H9 (cell line): ENCODE measurements around the gene C1orf74. TPM values are rescaled to one million over a fixed set of nuclear protein-coding genes. Genes with fewer than 3 reads are reported as not detected.

Experiments
- DNase-seq: peaks from one replicate; pipeline ENCODE4 v3.0.0-alpha.2; 2017
- H2AFZ ChIP-seq: one replicate; pipeline ENCODE4 v1.6.1; 2013; ENCODE audit warnings: mild to moderate bottlenecking, low read length, control low read depth, moderate library complexity
- H2AK5ac ChIP-seq: 2 replicates; pipeline ENCODE4 v1.6.1; 2013; ENCODE audit warnings: low read length, control low read depth, mixed read lengths; ENCODE audit not compliant: insufficient read length
- H2BK120ac ChIP-seq: one replicate; pipeline ENCODE4 v1.6.1; 2013; ENCODE audit warnings: low read depth, mild to moderate bottlenecking, low read length, control low read depth, inconsistent platforms; ENCODE audit not compliant: poor library complexity, severe bottlenecking
- H2BK12ac ChIP-seq: 2 replicates; pipeline ENCODE4 v1.6.1; 2013; ENCODE audit warnings: low read length, control low read depth, mixed read lengths, low read depth; ENCODE audit not compliant: insufficient read length
- H2BK15ac ChIP-seq: 2 replicates; pipeline ENCODE4 v1.6.1; 2013; ENCODE audit warnings: low read depth, low read length, control low read depth
- H2BK20ac ChIP-seq: one replicate; pipeline ENCODE4 v1.6.1; 2013; ENCODE audit warnings: low read depth, mild to moderate bottlenecking, low read length, control low read depth, inconsistent platforms; ENCODE audit not compliant: poor library complexity, severe bottlenecking
- H2BK5ac ChIP-seq: 2 replicates; pipeline ENCODE4 v1.6.1; 2013; ENCODE audit warnings: low read length, control low read depth, mixed read lengths; ENCODE audit not compliant: insufficient read length
- H3K14ac ChIP-seq: 2 replicates; pipeline ENCODE4 v1.6.1; 2013; ENCODE audit warnings: low read length, control low read depth; ENCODE audit not compliant: insufficient read depth
- H3K18ac ChIP-seq: 2 replicates; pipeline ENCODE4 v1.6.1; 2013; ENCODE audit warnings: low read depth, mild to moderate bottlenecking, mixed read lengths, low read length, control low read depth; ENCODE audit not compliant: insufficient read length
- H3K23ac ChIP-seq: 2 replicates; pipeline ENCODE4 v1.6.1; 2013; ENCODE audit warnings: low read length, control low read depth, mixed read lengths, low read depth; ENCODE audit not compliant: insufficient read length
- H3K23me2 ChIP-seq: 2 replicates; pipeline ENCODE4 v1.6.1; 2013; ENCODE audit warnings: low read depth, mild to moderate bottlenecking, mixed read lengths, low read length, control low read depth; ENCODE audit not compliant: insufficient read length, poor library complexity, severe bottlenecking
- H3K27ac ChIP-seq: 2 replicates; pipeline ENCODE4 v1.5.1; 2013; ENCODE audit warnings: low read length, control low read depth, mixed read lengths, low read depth; ENCODE audit not compliant: insufficient read length
- H3K27me3 ChIP-seq: 2 replicates; pipeline ENCODE4 v1.6.1; 2013; ENCODE audit warnings: low read length, control low read depth, inconsistent platforms; ENCODE audit not compliant: insufficient read depth
- H3K4ac ChIP-seq: 2 replicates; pipeline ENCODE4 v1.6.1; 2013; ENCODE audit warnings: low read depth, mild to moderate bottlenecking, control low read depth, inconsistent platforms, low read length, moderate library complexity
- H3K4me1 ChIP-seq: 2 replicates; pipeline ENCODE4 v1.6.1; 2013; ENCODE audit warnings: low read length, control low read depth, inconsistent platforms; ENCODE audit not compliant: insufficient read depth
- H3K4me2 ChIP-seq: 2 replicates; pipeline ENCODE4 v1.6.1; 2013; ENCODE audit warnings: low read length, control low read depth, mixed read lengths; ENCODE audit not compliant: insufficient read length, insufficient read depth
- H3K56ac ChIP-seq: 2 replicates; pipeline ENCODE4 v1.6.1; 2013; ENCODE audit warnings: low read depth, mild to moderate bottlenecking, mixed read lengths, low read length, control low read depth; ENCODE audit not compliant: insufficient read length
- H3K79me1 ChIP-seq: 2 replicates; pipeline ENCODE4 v1.6.1; 2013; ENCODE audit warnings: low read depth, mild to moderate bottlenecking, moderate library complexity, low read length, control low read depth, inconsistent platforms; ENCODE audit not compliant: insufficient read depth, poor library complexity, severe bottlenecking
- H3K79me2 ChIP-seq: 2 replicates; pipeline ENCODE4 v1.6.1; 2013; ENCODE audit warnings: low read length, control low read depth, inconsistent platforms; ENCODE audit not compliant: insufficient read depth
- H3K9ac ChIP-seq: 2 replicates; pipeline ENCODE4 v1.6.1; 2013; ENCODE audit warnings: low read length, control low read depth, mixed read lengths; ENCODE audit not compliant: insufficient read length; ENCODE audit errors: extremely low read depth
- H3K9me3 ChIP-seq: one replicate; pipeline ENCODE4 v1.6.1; 2013; ENCODE audit warnings: low read depth, low read length, inconsistent platforms; ENCODE audit not compliant: control insufficient read depth
- H3T11ph ChIP-seq: one replicate; pipeline ENCODE4 v1.6.1; 2013; ENCODE audit warnings: mild to moderate bottlenecking, low read length, control low read depth, inconsistent platforms
- H4K20me1 ChIP-seq: one replicate; pipeline ENCODE4 v1.6.1; 2013; ENCODE audit not compliant: control insufficient read depth, insufficient read length, insufficient read depth
- H4K5ac ChIP-seq: 2 replicates; pipeline ENCODE4 v1.6.1; 2013; ENCODE audit warnings: low read depth, mild to moderate bottlenecking, mixed read lengths, low read length, control low read depth; ENCODE audit not compliant: insufficient read length
- H4K8ac ChIP-seq: replicated peaks from 2 replicates; pipeline ENCODE4 v1.6.1; 2013; ENCODE audit warnings: low read length, control low read depth, mixed read lengths, low read depth; ENCODE audit not compliant: insufficient read length
- H4K91ac ChIP-seq: 2 replicates; pipeline ENCODE4 v1.6.1; 2013; ENCODE audit warnings: low read depth, mild to moderate bottlenecking, moderate library complexity, mixed read lengths, low read length, control low read depth; ENCODE audit not compliant: insufficient read length
- H3K27ac Mint-ChIP-seq, 3 experiments: 2 replicates in 2 of 3; 3 replicates in 1 of 3; pipeline ENCODE4 v1.8.0; 2020 to 2021; ENCODE audit warnings: mixed read lengths in 3 of 3, mild to moderate bottlenecking in 1 of 3, moderate library complexity in 1 of 3
- H3K27me3 Mint-ChIP-seq: 2 replicates; pipeline ENCODE4 v1.8.0; 2021; ENCODE audit warnings: low read depth, mild to moderate bottlenecking, moderate library complexity, mixed read lengths
- H3K36me3 Mint-ChIP-seq, 3 experiments: 2 replicates in 2 of 3; 3 replicates in 1 of 3; pipeline ENCODE4 v1.8.0; 2020 to 2021; ENCODE audit warnings: low read depth in 3 of 3, mixed read lengths in 3 of 3; ENCODE audit not compliant: insufficient read depth in 1 of 3
- H3K4me1 Mint-ChIP-seq, 2 experiments: 2 replicates each; pipeline ENCODE4 v1.8.0; 2020; ENCODE audit warnings: mixed read lengths in 2 of 2
- H3K4me3 Mint-ChIP-seq, 2 experiments: 2 replicates in 1 of 2; 3 replicates in 1 of 2; pipeline ENCODE4 v1.8.0; 2020 to 2021; ENCODE audit warnings: mild to moderate bottlenecking in 2 of 2, mixed read lengths in 2 of 2, moderate library complexity in 1 of 2
- H3K9me3 Mint-ChIP-seq, 2 experiments: 2 replicates in 1 of 2; 3 replicates in 1 of 2; pipeline ENCODE4 v1.8.0; 2020; ENCODE audit warnings: mild to moderate bottlenecking in 2 of 2, mixed read lengths in 2 of 2, moderate library complexity in 1 of 2
- total RNA-seq: library from RNA; stranded (reverse); gene quantifications from 2 replicates; pipeline ENCODE4 v1.2.1, GENCODE V29; 2021
- TF ChIP-seq, protein P1 (sequence below): fragments of 200-600 bp; sonication (generic); conservative IDR thresholded peaks from 3 replicates; pipeline ENCODE4 v1.8.0; 2021; ENCODE audit warnings: antibody characterized with exemption, mild to moderate bottlenecking

The C1orf74 gene
- total RNA-seq, 1 experiment from 2014 or later, result 2.4 TPM

DNA sequence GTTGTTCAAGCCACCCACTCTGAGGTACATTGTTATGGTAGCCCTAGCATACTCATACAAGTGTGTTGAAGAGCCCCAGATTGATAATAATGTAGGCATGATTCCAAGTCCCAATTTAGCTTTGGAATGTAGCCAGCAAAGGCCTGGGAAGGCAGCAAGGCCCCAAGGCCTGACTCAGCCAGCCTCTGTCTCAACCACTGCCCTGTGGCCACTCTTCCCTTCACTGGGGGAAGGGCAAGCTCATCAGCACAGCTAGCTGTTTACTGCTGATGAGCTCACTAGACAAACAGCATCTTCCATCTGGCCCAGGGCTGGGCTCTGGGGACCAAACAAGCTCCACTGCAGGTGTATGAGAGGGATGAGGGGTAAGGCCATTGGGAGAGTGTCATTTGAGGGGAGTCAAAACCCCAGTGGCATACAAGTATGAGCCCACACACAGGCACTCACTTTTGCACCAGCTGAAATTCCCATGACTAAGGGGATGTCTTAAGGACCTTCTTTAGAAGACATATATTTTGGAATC is 23.8 kb upstream of the C1orf74 start:
- Mint-ChIP-seq H3K27ac (no peak overlapping the region), H3K36me3 (no peaks in the 10 kb centered on the region), H3K9me3 (no peaks in the 10 kb centered on the region), H3K27me3 (peaks cover 3% of the 10 kb centered on the region), H3K4me1 (peaks cover 15 to 16% of the 10 kb centered on the region in 2 experiments), H3K4me3 (no peak overlapping the region)
- Histone ChIP-seq H3K79me1 (no peaks in the 10 kb centered on the region), H2BK15ac (no peak overlapping the region; the same call in 1 of the 2 replicates), H3K18ac (no peak overlapping the region), H4K8ac (no peak overlapping the region), H3K27ac (no peak overlapping the region), H2BK120ac (no peak overlapping the region), H3K23me2 (peaks cover 8% of the 10 kb centered on the region), H3K79me2 (no peaks in the 10 kb centered on the region), H3K9ac (no peak overlapping the region), H4K5ac (no peak overlapping the region), H3K56ac (no peak overlapping the region), H3K14ac (no peak overlapping the region), H3K23ac (no peak overlapping the region), H2BK12ac (no peak overlapping the region), H3K9me3 (no peaks in the 10 kb centered on the region), H2BK20ac (no peak overlapping the region), H3K27me3 (no peaks in the 10 kb centered on the region), H3K4ac (no peak overlapping the region), H4K91ac (no peak overlapping the region), H2AK5ac (no peak overlapping the region), H2BK5ac (no peak overlapping the region), H3K4me2 (no peak overlapping the region), H2AFZ (no peak overlapping the region), H3T11ph (no peak overlapping the region), H4K20me1 (no peaks in the 10 kb centered on the region), H3K4me1 (no peaks in the 10 kb centered on the region)
- no peak for DNase-seq
- TF ChIP-seq, protein P1, sequence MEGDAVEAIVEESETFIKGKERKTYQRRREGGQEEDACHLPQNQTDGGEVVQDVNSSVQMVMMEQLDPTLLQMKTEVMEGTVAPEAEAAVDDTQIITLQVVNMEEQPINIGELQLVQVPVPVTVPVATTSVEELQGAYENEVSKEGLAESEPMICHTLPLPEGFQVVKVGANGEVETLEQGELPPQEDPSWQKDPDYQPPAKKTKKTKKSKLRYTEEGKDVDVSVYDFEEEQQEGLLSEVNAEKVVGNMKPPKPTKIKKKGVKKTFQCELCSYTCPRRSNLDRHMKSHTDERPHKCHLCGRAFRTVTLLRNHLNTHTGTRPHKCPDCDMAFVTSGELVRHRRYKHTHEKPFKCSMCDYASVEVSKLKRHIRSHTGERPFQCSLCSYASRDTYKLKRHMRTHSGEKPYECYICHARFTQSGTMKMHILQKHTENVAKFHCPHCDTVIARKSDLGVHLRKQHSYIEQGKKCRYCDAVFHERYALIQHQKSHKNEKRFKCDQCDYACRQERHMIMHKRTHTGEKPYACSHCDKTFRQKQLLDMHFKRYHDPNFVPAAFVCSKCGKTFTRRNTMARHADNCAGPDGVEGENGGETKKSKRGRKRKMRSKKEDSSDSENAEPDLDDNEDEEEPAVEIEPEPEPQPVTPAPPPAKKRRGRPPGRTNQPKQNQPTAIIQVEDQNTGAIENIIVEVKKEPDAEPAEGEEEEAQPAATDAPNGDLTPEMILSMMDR, result no peak
